Esophagus muscularis mucosa (tissue), 4 donors: Measurements from ENCODE around the gene DDR1.

Experiments
- EP300 ChIP-seq: sonication (generic); formaldehyde crosslinking; IDR thresholded peaks from one replicate; pipeline ENCODE4 v1.6.1; 2017; ENCODE audit warnings: antibody characterized with exemption
- POLR2AphosphoS5 ChIP-seq, 2 donors: sonication (generic); formaldehyde crosslinking; IDR thresholded peaks; one replicate each; pipeline ENCODE4 v1.6.1; 2017; ENCODE audit warnings: antibody characterized with exemption in 2 of 2
- TF ChIP-seq, protein P1 (sequence below), 3 experiments: fragments of 200-600 bp in 2 of 3; fragments of 450-650 bp in 1 of 3; sonication (generic) in 2 of 3; IDR thresholded peaks; one replicate each; pipeline ENCODE4 v1.5.1; 2017 to 2019; ENCODE audit warnings: antibody characterized with exemption in 3 of 3, mild to moderate bottlenecking in 2 of 3, moderate library complexity in 1 of 3

DNA sequence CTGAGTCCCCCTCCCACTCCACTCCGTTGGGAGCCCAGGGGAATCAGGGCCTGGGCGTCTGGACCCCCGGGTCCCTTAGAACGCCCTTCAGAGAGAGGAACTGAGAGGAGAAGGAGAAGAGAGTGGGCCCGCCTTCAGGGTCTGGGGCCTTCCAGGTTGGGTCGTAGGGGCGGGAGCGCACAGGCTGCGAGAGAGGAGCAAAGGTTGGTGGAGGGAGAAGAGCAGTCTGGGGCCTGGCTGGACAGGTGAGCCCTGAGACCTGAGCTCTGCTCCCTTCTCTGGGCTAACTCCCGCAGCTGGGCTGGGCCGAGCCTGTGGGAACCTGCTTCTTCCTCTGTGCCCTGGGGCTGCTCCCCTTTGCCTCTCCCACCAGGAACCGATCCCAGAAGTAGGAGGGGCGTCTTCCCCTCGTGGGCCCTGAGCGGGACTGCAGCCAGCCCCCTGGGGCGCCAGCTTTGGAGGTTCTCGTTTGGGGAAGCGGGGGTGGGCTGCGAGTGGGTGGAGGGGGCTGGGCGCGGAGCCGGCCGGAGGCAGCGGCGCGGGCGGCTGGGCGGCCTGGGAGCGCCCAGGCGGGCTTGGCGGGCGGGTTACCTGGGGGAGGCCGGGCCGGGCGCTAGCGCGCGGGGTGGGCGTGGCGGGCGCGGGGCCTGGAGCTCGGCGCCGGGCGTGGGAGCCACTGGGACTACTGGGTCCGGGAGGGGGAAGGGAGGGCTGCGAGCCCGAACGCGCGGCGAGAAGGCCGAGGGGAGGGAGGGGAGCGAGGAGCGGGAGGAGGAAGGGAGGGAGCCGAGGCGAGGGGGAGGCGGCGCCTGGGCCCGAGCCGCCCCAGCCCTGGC, at the start of gene DDR1:
- TF ChIP-seq EP300 (no peak), POLR2AphosphoS5 (IDR thresholded peaks at IDR 0.05) (no peak)
- TF ChIP-seq, protein P1, sequence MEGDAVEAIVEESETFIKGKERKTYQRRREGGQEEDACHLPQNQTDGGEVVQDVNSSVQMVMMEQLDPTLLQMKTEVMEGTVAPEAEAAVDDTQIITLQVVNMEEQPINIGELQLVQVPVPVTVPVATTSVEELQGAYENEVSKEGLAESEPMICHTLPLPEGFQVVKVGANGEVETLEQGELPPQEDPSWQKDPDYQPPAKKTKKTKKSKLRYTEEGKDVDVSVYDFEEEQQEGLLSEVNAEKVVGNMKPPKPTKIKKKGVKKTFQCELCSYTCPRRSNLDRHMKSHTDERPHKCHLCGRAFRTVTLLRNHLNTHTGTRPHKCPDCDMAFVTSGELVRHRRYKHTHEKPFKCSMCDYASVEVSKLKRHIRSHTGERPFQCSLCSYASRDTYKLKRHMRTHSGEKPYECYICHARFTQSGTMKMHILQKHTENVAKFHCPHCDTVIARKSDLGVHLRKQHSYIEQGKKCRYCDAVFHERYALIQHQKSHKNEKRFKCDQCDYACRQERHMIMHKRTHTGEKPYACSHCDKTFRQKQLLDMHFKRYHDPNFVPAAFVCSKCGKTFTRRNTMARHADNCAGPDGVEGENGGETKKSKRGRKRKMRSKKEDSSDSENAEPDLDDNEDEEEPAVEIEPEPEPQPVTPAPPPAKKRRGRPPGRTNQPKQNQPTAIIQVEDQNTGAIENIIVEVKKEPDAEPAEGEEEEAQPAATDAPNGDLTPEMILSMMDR (IDR thresholded peaks at IDR 0.05), result no peak
